NOMO-1 treated with dmso at 0.1 percent for 144 hours (cell line): ENCODE data around the gene POU5F2.

Source experiments
- DNase-seq: peaks from one replicate; lab custom pipeline; 2025; ENCODE audit not compliant: unreplicated experiment; lab: John Stamatoyannopoulos, UW

POU5F2 gene

DNA sequence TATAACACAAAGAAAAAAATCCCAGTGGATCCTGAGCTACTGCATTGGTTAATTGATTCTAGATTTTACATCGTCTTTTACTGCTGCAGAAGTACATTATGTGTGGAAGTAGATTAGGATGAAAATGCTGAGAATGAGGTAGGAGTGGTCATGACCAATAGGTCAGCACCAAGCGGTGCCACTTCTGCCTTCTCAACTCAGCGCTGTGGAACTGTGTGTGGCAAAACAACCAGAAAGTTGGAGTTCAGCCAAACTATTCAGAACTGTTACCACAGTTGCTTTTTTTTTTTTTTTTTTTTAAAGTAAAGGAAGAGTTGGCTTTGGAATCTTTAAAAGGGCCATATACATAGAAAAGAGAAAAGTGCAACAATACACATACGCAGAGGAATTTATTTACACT lies 24.2 kb downstream of the POU5F2 start:
- DNase-seq = no peak

DNA sequence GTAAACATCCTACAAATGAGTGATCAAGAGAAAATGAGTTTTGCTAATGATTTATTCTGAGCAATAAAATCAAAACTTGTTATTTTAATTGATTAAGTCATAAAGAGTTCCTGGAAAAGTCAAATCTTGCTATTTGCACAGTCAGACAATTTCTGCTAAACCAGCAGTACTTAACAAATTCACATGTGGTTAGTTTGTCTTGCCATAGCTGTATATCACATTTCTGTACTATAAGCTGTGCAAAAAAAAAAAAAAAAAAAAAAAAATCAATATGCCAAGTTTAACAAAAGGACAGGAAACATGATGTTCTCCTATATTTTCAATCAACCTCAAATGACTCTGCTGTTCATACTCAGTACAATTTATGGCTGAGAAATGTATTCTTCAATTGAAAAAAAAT lies 24.9 kb downstream of the POU5F2 start:
- no peak for DNase-seq

DNA sequence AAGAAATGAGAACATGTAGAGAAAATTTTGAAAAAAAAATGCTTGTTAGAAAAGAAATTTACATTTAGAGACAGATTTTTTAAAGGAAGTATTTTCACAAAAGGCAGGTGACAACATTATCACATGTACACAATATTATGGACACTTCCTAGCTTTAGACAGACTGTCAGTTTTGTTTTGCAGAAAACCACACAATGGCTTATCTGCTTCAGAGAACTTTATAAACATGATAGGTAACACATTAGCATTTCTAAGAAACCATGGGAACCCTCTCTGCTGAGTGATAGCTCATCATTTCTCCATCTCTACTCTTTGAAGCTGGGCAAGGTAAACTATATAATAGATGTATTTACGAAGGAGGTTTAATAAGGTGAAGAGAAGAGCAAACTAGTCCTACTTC lies 25.6 kb downstream of the POU5F2 start:
- no peak for DNase-seq

DNA sequence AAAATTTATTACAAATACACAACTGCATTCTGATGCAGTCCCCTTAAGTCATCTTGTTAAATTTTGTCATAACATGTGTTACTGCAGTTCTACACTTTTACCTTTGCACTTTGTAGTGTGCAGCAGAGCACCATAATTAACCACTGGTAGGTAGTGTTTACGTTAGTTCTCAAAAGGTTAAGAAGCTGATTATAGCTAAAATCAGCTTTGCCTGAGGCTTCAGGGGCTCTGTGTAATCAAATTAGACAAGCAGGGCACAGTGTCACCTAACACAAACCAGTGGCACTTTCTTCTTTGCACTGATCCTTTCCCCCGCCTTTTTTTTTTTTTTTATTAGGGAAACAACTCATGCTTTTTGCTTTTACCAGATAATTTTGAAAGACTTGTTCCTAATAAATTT lies 26.1 kb downstream of the POU5F2 start:
- no peak for DNase-seq

DNA sequence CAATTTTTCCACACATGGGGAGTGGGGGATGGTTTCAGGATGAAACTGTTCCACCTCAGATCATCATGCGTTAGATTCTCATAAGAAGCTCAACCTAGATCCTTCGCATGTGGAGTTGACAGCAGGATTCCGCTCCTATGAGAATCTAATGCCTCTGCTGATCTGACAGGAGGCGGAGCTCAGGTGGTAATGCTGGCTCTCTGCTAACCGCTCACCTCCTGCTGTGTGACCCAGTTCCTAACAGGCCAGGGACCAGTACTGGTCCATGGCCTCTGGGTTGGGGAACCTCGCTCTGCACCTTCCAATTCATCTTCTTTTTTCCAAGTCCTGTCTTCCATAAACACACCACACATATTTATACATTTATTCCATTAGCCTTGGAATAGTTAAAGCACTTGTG lies 33.0 kb downstream of the POU5F2 start:
- no peak for DNase-seq

DNA sequence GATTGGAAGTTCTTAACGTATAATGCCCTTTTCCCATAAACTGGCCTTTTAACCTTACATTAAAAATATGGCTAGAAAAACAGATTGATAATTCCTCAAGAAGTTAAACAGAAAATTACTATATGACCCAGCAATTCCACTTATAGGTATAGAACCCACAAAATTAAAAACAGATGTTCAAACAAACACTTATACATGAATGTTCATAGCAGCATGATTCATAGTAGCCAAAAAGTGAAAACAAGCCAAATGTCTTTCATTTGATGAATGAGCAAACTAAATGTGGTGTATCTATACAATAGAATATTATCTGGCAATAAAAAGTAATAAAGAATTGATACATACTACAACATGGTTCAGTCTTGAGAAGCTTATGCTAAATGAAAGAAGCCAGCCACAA lies 35.5 kb downstream of the POU5F2 start:
- DNase-seq = no peak

DNA sequence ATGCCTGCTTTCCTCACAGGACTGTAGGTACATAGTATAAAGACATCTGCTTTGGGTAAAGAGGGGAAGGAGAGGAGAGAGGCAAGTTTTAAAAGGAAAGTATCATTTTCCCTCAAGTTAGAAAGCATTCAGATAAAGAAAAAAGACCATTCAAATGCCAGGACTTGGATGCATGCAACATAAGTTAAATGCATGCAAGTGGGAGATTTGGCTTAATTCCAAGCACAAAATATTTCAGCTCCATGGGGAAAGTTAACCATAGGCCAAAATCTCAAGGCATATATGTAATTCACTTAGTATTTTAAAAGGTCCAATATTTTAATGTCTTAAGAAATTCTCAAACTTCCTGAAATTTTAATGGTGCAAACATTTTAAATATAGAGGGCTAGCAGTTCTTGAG lies 36.4 kb downstream of the POU5F2 start:
- no peak for DNase-seq

DNA sequence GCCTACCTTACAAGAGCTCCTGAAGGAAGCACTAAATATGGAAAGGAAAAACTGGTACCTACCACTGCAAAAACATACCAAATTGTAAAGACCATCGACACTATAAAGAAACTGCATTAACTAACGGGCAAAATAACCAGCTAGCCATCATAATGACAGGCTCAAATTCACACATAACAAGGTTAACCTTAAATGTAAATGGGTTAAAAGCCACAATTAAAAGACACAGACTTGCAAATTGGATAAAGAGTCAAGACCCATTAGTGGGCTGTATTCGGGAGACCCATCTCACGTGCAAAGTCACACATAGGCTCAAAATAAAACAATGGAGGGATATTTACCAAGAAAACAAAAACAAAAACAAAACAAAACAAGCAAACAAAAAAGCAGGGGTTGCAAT lies 49.4 kb downstream of the POU5F2 start:
- DNase-seq = no peak
